Psoas muscle (tissue), 8 donors: ENCODE results near the gene ZNF429. TPM values are rescaled to one million over a fixed set of nuclear protein-coding genes. Genes with fewer than 3 reads are reported as not detected.
"Not testable (repeated sequence)": the region's sequence is repeated elsewhere in the genome, so short reads cannot be mapped to it uniquely, and the experiment has no call there.

Experiments
- ATAC-seq, 4 donors: fragments of 200-7000 bp; cut with Tn5 transposase; one replicate each; pipeline ENCODE4 v1.9.1; 2020; ENCODE audit warnings: moderate library complexity in 3 of 4, mild to moderate bottlenecking in 2 of 4
- DNase-seq, 2 donors: peaks; one replicate each; pipeline ENCODE4 v3.0.0-alpha.2; 2020
- H3K27ac ChIP-seq: fragments of 200-600 bp; one replicate; pipeline ENCODE4 v1.8.0; 2022
- H3K27me3 ChIP-seq, 3 donors: fragments of 200-600 bp in 1 of 3; one replicate each; pipeline versions ENCODE4 v1.6.1 to v1.8.0; 2013 to 2022; ENCODE audit warnings: low read length in 2 of 3, mild to moderate bottlenecking in 2 of 3, moderate library complexity in 1 of 3; ENCODE audit not compliant: insufficient read depth in 3 of 3
- H3K36me3 ChIP-seq, 2 donors: fragments of 200-600 bp in 1 of 2; one replicate each; pipeline versions ENCODE4 v1.6.1 to v1.8.0; 2013 to 2022; ENCODE audit warnings: low read depth in 1 of 2, mild to moderate bottlenecking in 1 of 2, moderate library complexity in 1 of 2; ENCODE audit not compliant: insufficient read depth in 1 of 2
- H3K4me1 ChIP-seq: fragments of 200-600 bp; one replicate; pipeline ENCODE4 v1.8.0; 2022
- H3K4me3 ChIP-seq: fragments of 200-600 bp; one replicate; pipeline ENCODE4 v1.8.0; 2022; ENCODE audit warnings: mild to moderate bottlenecking
- H3K9me3 ChIP-seq: fragments of 200-600 bp; one replicate; pipeline ENCODE4 v1.8.0; 2022
- CTCF ChIP-seq: fragments of 200-600 bp; IDR thresholded peaks from one replicate; pipeline ENCODE4 v1.8.0; 2022; ENCODE audit warnings: antibody characterized with exemption
- WGBS, 3 donors: extraction: QIAGEN DNeasy Blood & Tissue Kit; methylation state at CpG; one replicate each; pipeline versions ENCODE4 v1.1.6 to v1.1.7; 2013; 5-methylcytosine and 5-hydroxymethylcytosine counted together
- intact Hi-C, 2 donors: fragments of 100-400 bp; cut with DNase I; formaldehyde crosslinking; loops; one replicate each; pipeline versions ENCODE4 v1.11.0 to v1.14.2; 2022
- polyA plus RNA-seq, 3 donors: library from polyadenylated mRNA; stranded (reverse); fragments of 200-250 nt; gene quantifications; one replicate each; pipeline ENCODE4 v1.2.3, GENCODE V29; 2013
- total RNA-seq, 4 donors: library from RNA; stranded (reverse); fragmentation: NEBNext Ultra II Directional in 2 of 4; extraction: Animal tissue kit (Norgen Biotek cat#: 25700) in 2 of 4; gene quantifications; one replicate each; pipeline versions ENCODE4 v1.2.1 to v1.2.4, GENCODE V29; 2021 to 2023
- donor health status: healthy with polysubstance abuse.
- donor health status: DM: no; HTN: no; CAD: no; lungs with moderate emphysema.
- donor health status: Bipolar disorder and iron deficiency.
- donor health status: healthy.
- donor health status: DM: yes; HTN: yes; CAD: no.
- donor health status: DM: no; HTN: no; CAD: no.
- donor health status: DM: no; HTN: no; CAD: no.
- donor health status: DM: yes; HTN: yes; CAD: no.

ZNF429 gene
- total and polyA plus RNA-seq, 7 donors = 3.5 to 11.3 (median 7.1) TPM

DNA sequence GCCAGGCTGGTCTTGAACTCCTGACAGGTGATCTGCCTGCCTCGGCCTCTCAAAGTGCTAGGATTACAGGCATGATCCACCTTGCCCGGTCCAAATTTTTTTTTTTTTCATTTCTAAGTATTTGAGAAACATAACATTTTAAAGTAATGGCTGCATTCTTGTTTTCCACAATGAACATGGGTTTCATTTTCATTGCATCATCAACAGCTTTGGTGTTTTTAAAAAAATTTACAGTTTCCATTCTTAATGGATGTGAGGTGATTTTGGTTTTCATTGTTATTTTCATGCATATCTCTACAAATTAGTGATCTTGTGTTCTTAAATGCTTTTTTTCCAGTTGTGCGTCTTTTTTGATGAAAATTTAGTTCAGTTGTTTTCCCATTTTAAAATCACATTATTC lies 27.5 kb downstream of the ZNF429 start:
- Histone ChIP-seq H3K27me3 (no peaks in the 10 kb centered on the region), H3K4me3 (no peak overlapping the region), H3K27ac (no peak overlapping the region), H3K4me1 (no peaks in the 10 kb centered on the region), H3K36me3 (peaks cover 5 to 69% of the 10 kb centered on the region in 2 donors), H3K9me3 (peaks cover 43% of the 10 kb centered on the region)
- WGBS, 3 donors = 94 to 97% (median 96%) methylated on average over 3 of the region's 3 CpGs
- intact Hi-C loops = no loop called here
- no peak for ATAC-seq
- TF ChIP-seq CTCF = no peak
- no peak for DNase-seq

- peaks cover 70% of the 10 kb centered on the region for H3K9me3 ChIP-seq
- H3K27ac ChIP-seq, H3K4me1 ChIP-seq, DNase-seq, intact Hi-C loops, ATAC-seq, H3K27me3 ChIP-seq, H3K4me3 ChIP-seq: not testable (repeated sequence)
- peaks cover 0 to 52% of the 10 kb centered on the region in 2 donors for H3K36me3 ChIP-seq
- WGBS, 3 donors = 99 to 100% (median 100%) methylated on average over 2 of the region's 2 CpGs
Measured at GRCh38 chr19:21536741-21537290, 31.4 kb downstream of the ZNF429 start.

DNA sequence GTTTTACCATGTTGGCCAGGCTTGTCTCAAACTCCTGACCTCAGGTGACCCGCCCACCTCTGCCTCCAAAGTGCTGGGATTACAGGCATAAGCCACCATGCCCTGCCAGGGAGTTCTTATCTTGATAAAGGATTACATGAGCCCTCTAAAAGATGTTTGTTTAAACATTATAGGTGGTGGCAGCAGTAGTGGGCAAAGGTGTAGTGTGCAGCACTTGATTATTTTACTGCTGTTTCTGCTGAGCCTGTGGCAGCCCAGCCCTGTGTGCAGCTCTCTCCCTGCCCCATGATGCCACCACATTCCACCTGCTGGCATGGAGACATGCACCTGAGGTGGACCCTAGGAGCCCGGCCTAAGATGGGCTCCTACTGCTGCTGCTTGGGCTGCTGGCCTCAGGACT lies 54.0 kb downstream of the ZNF429 start:
- intact Hi-C loops = no loop called here
- H3K27ac ChIP-seq = no peak overlapping the region
- no peak for DNase-seq
- no peak overlapping the region for H3K4me3 ChIP-seq
- ATAC-seq = no peak
- H3K9me3 ChIP-seq = peaks cover 8% of the 10 kb centered on the region
- 78 to 94% (median 92%) methylated on average over 2 of the region's 2 CpGs for WGBS, 3 donors
- no peak for TF ChIP-seq CTCF
- no peaks in the 10 kb centered on the region for H3K4me1 ChIP-seq
- no peaks in the 10 kb centered on the region for H3K27me3 ChIP-seq
- no peaks in the 10 kb centered on the region for H3K36me3 ChIP-seq

- H3K27me3 ChIP-seq = no peaks in the 10 kb centered on the region
- H3K4me3 ChIP-seq = no peak overlapping the region
- H3K27ac ChIP-seq = no peak overlapping the region
- no peak for ATAC-seq
- 53 to 71% (median 67%) methylated on average over 1 of the region's 1 CpG for WGBS, 3 donors
- H3K36me3 ChIP-seq = no peaks in the 10 kb centered on the region
- no peaks in the 10 kb centered on the region for H3K4me1 ChIP-seq
- no peak for DNase-seq
- intact Hi-C loops = no loop called here
- TF ChIP-seq CTCF = no peak
- peaks cover 8% of the 10 kb centered on the region for H3K9me3 ChIP-seq
Measured at GRCh38 chr19:21564406-21564805, 59.0 kb downstream of the ZNF429 start.

DNA sequence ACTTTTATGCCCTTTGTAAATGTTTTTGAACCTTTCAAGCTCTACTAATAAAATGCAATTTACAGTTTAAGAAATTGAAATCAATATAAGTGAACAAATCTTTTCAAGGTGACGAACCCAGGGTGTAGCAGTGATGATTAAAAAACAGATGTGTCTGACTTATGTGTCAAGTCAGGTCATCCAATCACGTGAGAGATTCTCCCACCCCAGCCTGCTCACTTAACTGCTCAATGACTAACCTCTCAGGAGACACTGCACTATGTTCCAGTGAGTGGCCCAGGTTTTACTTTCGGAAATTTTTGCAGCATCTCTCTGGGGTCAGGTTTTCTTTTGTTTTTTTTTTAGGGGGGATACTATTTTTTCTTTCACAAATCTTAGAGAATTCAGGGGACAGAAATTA lies 60.7 kb downstream of the ZNF429 start:
- WGBS, 3 donors = 46 to 58% (median 47%) methylated on average over 3 of the region's 3 CpGs
- intact Hi-C loops = no loop called here
- no peaks in the 10 kb centered on the region for H3K36me3 ChIP-seq
- TF ChIP-seq CTCF = no peak
- H3K4me1 ChIP-seq = no peaks in the 10 kb centered on the region
- ATAC-seq = peak in 3 of 4 donors; percentile 52 to 66 (median 61)
- peak overlapping the region; percentile 38 for H3K27ac ChIP-seq
- H3K27me3 ChIP-seq = no peaks in the 10 kb centered on the region
- H3K4me3 ChIP-seq = no peak overlapping the region
- peaks cover 8% of the 10 kb centered on the region for H3K9me3 ChIP-seq
- DNase-seq = no peak

- ATAC-seq = peak in 1 of 4 donors; percentile 18
- H3K36me3 ChIP-seq, H3K9me3 ChIP-seq, DNase-seq, intact Hi-C loops, H3K4me1 ChIP-seq, H3K27ac ChIP-seq, H3K27me3 ChIP-seq: not testable (repeated sequence)
- peak overlapping the region; percentile 53 for H3K4me3 ChIP-seq
- 70 to 77% (median 77%) methylated on average over 4 of the region's 4 CpGs for WGBS, 3 donors
Measured at GRCh38 chr19:21567806-21568205, 62.4 kb downstream of the ZNF429 start.
